Measurements from ENCODE around the gene CTNND1. TPM values are rescaled to one million over a fixed set of nuclear protein-coding genes. Genes with fewer than 3 reads are reported as not detected.

CTNND1 gene
- total and polyA plus RNA-seq, 9 of the 15 experiments (the other 6 are each of a cell fraction or from before 2014, with no cell fraction given): 11.1 to 74.0 (median 43.3) TPM

GRCh38 chr11:57712256-57713150, 49.1 kb upstream of the CTNND1 start, which contains the start of gene TMX2 (continued):
- TF ChIP-seq, protein P1, sequence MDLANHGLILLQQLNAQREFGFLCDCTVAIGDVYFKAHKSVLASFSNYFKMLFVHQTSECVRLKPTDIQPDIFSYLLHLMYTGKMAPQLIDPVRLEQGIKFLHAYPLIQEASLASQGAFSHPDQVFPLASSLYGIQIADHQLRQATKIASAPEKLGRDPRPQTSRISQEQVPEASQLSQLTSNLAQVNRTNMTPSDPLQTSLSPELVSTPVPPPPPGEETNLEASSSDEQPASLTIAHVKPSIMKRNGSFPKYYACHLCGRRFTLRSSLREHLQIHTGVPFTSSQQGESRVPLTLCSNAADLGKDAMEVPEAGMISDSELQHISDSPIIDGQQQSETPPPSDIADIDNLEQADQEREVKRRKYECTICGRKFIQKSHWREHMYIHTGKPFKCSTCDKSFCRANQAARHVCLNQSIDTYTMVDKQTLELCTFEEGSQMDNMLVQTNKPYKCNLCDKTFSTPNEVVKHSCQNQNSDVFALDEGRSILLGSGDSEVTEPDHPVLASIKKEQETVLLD (IDR thresholded peaks at IDR 0.05): 0 out of 2 replicates have a peak, but pooled peaks have one; percentile 16
- TF ChIP-seq FUS (optimal IDR thresholded peaks at IDR 0.05; ENCODE audit: low read depth, low read length) (no peak), NFIC (IDR thresholded peaks at IDR 0.05) (peak; percentile 48; the same call in 1 of the 2 replicates), ERF (CRISPR knock-in tag; IDR thresholded peaks at IDR 0.05) (no peak), CHCHD3 (CRISPR knock-in tag; IDR thresholded peaks at IDR 0.05) (0 out of 2 replicates have a peak, but pooled peaks have one; percentile 62), FOXP1 (CRISPR knock-in tag; IDR thresholded peaks at IDR 0.05) (no peak; the same call in 1 of the 2 replicates), NFYB (IDR thresholded peaks at IDR 0.05; ENCODE audit: extremely low read depth, insufficient read length) (peak; percentile 77), MYBL2 (IDR thresholded peaks at IDR 0.05; ENCODE audit: low read depth) (peak; percentile 88), MYBL2 (CRISPR knock-in tag; IDR thresholded peaks at IDR 0.05; ENCODE audit: borderline replicate concordance) (no peak), ZNF695 (CRISPR knock-in tag; IDR thresholded peaks at IDR 0.05) (no peak), HCFC1 (IDR thresholded peaks at IDR 0.05; ENCODE audit: low read depth, low read length) (peak; percentile 61; the same call in 1 of the 2 replicates), ESRRA (IDR thresholded peaks at IDR 0.05; ENCODE audit: borderline replicate concordance, low read depth) (peak; percentile 93), SREBF2 (CRISPR knock-in tag; IDR thresholded peaks at IDR 0.05) (0 out of 2 replicates have a peak, but pooled peaks have one; percentile 56)

Data from K562 (cell line).